Measurements from ENCODE around the gene TMEM196.

The TMEM196 gene

DNA sequence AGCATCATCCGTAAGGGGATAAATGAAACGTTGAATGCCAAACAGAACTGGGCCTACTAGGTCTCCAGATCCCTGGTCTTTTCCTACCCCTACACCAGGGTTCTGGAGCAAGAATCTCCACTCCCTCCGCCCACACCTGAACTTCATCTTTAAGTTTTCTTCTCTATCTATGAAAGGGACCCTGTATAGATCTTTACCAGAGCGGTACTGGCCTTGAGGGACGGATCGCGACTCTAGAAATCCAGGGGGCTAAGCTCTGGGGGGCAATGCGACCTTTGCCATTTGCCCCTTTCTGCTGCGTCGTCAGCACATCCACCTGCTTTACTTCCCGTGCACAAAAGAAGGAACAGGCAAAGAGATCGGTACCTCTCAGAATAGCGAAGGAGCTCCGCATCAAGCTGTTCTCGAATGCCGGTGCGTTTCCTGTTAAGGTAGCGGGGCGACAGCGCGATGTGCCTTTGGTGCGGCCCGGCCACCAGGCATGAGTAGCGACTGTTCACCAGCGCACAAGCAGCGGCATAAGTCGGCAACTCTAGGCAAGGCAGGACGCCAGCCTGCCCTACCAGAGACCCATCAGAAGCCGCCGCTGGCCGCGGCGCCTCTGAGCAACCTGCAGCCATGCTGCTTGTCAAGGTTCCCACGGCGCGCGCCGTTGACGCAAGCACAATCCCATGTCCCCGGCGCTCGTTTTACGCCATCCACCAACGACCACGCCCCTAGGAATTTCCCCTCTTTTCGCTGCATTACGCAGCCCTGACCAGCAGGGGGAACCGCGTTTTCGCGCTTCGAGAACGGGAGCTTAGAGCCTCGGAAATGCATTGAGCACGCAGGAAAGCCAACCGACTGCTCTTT, 64.8 kb downstream of the TMEM196 start, which contains the start of gene POLR1F:
POLR1F (minus strand) TSS at position 641 of the 852 bp plus-strand sequence; CDS start at position 620, 21 bp downstream.
- H3K27ac ChIP-seq: peak within 1 kb of the TSS; percentile 66; the same call in 1 of the 2 replicates
- TF ChIP-seq, protein P1, sequence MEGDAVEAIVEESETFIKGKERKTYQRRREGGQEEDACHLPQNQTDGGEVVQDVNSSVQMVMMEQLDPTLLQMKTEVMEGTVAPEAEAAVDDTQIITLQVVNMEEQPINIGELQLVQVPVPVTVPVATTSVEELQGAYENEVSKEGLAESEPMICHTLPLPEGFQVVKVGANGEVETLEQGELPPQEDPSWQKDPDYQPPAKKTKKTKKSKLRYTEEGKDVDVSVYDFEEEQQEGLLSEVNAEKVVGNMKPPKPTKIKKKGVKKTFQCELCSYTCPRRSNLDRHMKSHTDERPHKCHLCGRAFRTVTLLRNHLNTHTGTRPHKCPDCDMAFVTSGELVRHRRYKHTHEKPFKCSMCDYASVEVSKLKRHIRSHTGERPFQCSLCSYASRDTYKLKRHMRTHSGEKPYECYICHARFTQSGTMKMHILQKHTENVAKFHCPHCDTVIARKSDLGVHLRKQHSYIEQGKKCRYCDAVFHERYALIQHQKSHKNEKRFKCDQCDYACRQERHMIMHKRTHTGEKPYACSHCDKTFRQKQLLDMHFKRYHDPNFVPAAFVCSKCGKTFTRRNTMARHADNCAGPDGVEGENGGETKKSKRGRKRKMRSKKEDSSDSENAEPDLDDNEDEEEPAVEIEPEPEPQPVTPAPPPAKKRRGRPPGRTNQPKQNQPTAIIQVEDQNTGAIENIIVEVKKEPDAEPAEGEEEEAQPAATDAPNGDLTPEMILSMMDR (conservative IDR thresholded peaks at IDR 0.05): peak; percentile 88

DNA sequence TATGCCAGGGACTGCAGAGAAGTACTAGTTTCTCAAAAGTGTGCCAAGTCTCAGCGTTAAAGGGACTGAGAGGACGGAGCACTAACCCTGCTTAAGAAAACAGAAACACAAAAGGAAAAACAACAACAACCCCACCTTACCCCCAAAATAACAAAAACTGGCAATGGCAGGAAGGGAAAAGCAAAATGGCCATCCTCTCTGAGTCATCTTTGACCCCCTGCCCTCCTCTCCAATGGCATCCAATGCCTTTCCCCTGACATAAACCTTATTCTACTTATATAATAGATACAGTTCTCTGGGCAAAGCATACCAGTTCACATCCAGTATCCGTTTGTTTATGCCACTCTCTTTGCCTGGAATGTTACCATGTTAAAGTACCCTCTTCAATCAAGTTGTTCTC, 66.2 kb downstream of the TMEM196 start:
- no peak overlapping the region for H3K27ac ChIP-seq
- TF ChIP-seq, protein P1 (conservative IDR thresholded peaks at IDR 0.05): no peak

DNA sequence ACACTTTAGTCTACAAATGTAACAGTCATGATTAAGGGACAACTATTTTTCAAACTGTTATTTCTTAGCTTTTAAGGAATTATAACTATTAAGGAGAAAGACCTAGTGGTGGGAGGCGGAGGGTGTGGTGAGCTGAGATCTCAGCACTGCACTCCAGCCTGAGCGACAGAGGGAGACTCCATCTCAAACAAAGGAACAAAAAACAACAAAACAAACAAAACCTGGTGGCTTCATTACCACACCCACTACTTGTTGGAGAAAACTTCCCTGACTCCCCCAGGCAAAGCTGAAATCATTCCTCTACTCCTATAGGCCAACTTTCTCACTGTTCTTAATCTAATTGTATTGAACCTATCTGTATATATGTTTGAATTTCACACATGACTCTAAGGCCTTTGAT, 67.8 kb downstream of the TMEM196 start:
- TF ChIP-seq, protein P1 (conservative IDR thresholded peaks at IDR 0.05): no peak
- H3K27ac ChIP-seq: no peak overlapping the region

DNA sequence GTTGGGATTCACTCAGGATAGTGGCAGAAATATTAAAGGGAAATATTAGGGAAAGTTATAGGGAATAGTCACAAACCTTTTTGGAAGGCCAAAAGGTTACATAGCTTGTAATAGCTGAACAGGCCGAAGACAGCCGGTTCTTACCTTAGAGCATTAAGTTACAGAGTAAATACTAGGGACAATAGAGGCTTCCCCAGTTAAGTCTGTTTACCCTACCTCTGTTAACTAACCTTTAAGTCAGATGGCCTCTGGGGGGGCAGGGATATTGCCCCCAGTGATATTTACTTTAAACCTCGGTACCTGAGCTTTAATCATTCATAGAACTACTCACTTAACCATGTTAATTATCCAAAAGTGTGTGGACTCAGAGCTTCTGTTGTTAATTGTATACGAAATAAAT, 71.9 kb downstream of the TMEM196 start:
- peak overlapping the region; percentile 90 for H3K27ac ChIP-seq
- TF ChIP-seq, protein P1 (conservative IDR thresholded peaks at IDR 0.05): no peak

DNA sequence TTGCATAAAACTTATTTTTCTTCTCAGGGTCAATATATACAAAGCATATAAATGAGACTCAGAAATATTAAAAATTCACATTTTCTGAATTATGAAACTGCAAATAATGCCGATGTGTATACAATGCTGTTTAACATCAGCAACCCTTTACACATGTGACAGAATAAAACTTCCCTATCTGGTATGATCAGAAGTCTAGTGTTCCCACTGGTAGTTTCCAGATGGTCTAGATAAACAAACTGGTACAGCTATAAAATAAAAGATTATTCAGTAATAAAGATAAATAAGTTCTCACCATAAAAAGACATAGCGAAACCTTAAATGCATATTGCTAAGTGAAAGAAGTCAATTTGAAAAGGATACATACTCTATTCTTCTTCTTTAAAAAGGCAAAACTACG, 72.5 kb downstream of the TMEM196 start:
- TF ChIP-seq, protein P1 (conservative IDR thresholded peaks at IDR 0.05): no peak
- H3K27ac ChIP-seq: peak overlapping the region; percentile 90

DNA sequence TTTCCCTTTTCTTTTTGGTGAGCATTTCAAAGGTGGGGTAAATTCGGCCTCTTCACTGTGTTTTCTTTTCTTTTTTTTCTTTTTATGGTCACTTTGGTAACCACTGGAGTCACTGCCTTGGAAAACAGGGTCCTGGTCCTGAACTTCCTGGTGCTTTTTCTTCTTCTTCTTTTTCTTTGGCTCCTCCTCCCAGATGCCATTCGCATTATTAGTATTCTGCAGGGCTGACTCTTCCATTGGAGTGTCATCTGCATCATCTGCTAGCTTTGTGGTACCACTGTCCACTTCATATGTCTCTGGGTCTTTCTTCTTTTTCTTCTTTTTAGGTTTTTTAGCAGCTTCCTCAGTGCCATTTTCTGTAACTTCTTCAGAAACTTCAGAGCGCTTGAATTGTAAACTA, 75.1 kb downstream of the TMEM196 start:
- no peak overlapping the region for H3K27ac ChIP-seq
- TF ChIP-seq, protein P1 (conservative IDR thresholded peaks at IDR 0.05): no peak

DNA sequence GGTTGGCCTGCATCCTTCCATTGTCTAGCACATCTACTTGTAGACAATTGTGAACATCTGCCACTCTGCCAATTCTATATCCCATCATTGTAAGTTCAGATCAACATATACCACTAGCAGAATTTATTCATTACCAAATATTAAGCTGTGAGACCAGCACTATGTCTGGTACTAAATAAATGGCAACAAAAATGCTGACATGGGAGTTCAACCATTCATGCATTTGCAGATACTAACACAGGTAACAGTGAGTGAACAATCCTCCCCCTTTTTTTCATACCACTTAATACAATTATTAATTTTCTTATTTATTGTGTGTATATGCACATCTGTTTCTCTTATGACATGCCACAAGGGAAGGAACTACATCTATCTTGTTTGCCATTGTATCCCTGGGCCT, 76.5 kb downstream of the TMEM196 start:
- no peak overlapping the region for H3K27ac ChIP-seq
- TF ChIP-seq, protein P1 (conservative IDR thresholded peaks at IDR 0.05): no peak
